Neural crest cell (in vitro differentiated cells): ENCODE measurements around the gene CCDC175. TPM values are rescaled to one million over a fixed set of nuclear protein-coding genes. Genes with fewer than 3 reads are reported as not detected.

Experiments used
- DNase-seq: peaks from one replicate; pipeline ENCODE4 v3.0.0; 2021; ENCODE audit warnings: low read depth, mixed read lengths, low spot score
- H3K27ac Mint-ChIP-seq: one replicate; pipeline ENCODE4 v1.8.0; 2021; ENCODE audit warnings: mild to moderate bottlenecking, mixed read lengths; ENCODE audit not compliant: unreplicated experiment
- H3K27me3 Mint-ChIP-seq: 2 replicates; pipeline ENCODE4 v1.8.0; 2021; ENCODE audit warnings: low read depth, mild to moderate bottlenecking, mixed read lengths
- H3K36me3 Mint-ChIP-seq: 2 replicates; pipeline ENCODE4 v1.8.0; 2021; ENCODE audit warnings: low read depth, mild to moderate bottlenecking, mixed read lengths
- H3K4me1 Mint-ChIP-seq: 2 replicates; pipeline ENCODE4 v1.8.0; 2021; ENCODE audit warnings: mixed read lengths
- H3K4me3 Mint-ChIP-seq: one replicate; pipeline ENCODE4 v1.8.0; 2021; ENCODE audit warnings: mild to moderate bottlenecking, mixed read lengths
- H3K9me3 Mint-ChIP-seq: 2 replicates; pipeline ENCODE4 v1.8.0; 2021; ENCODE audit warnings: mixed read lengths
- CTCF ChIP-seq: fragments of 200-600 bp; sonication (generic); conservative IDR thresholded peaks from 2 replicates; pipeline ENCODE4 v1.5.0; 2021; ENCODE audit warnings: antibody characterized with exemption, mild to moderate bottlenecking
- total RNA-seq: library from RNA; stranded (reverse); gene quantifications from 2 replicates; pipeline ENCODE4 v1.2.1, GENCODE V29; 2021

Gene CCDC175
- total RNA-seq, 1 donor from 2014 or later: 0.19 TPM

GRCh38 chr14:59595071-59595470 lies 18.5 kb upstream of the CCDC175 start:
- H3K36me3 Mint-ChIP-seq: no peaks in the 10 kb centered on the region
- H3K27me3 Mint-ChIP-seq: no peaks in the 10 kb centered on the region
- TF ChIP-seq CTCF: no peak
- no peak overlapping the region for H3K4me3 Mint-ChIP-seq
- H3K27ac Mint-ChIP-seq: no peak overlapping the region
- no peak for DNase-seq
- peaks cover 4% of the 10 kb centered on the region for H3K9me3 Mint-ChIP-seq
- no peaks in the 10 kb centered on the region for H3K4me1 Mint-ChIP-seq

- Mint-ChIP-seq H3K9me3 (peaks cover 4% of the 10 kb centered on the region), H3K27ac (no peak overlapping the region), H3K36me3 (no peaks in the 10 kb centered on the region), H3K4me1 (no peaks in the 10 kb centered on the region), H3K27me3 (no peaks in the 10 kb centered on the region), H3K4me3 (no peak overlapping the region)
- TF ChIP-seq CTCF: no peak
- DNase-seq: no peak
Measured at GRCh38 chr14:59591641-59592370, 15.2 kb upstream of the CCDC175 start.

- Mint-ChIP-seq H3K27me3 (no peaks in the 10 kb centered on the region), H3K4me1 (peaks cover 5% of the 10 kb centered on the region), H3K4me3 (no peak overlapping the region), H3K9me3 (no peaks in the 10 kb centered on the region), H3K27ac (no peak overlapping the region), H3K36me3 (no peaks in the 10 kb centered on the region)
- no peak for TF ChIP-seq CTCF
- no peak for DNase-seq
Measured at GRCh38 chr14:59588101-59588500, 11.5 kb upstream of the CCDC175 start.

- no peaks in the 10 kb centered on the region for H3K27me3 Mint-ChIP-seq
- TF ChIP-seq CTCF: no peak
- no peak overlapping the region for H3K4me3 Mint-ChIP-seq
- H3K9me3 Mint-ChIP-seq: no peaks in the 10 kb centered on the region
- DNase-seq: no peak
- no peaks in the 10 kb centered on the region for H3K36me3 Mint-ChIP-seq
- H3K4me1 Mint-ChIP-seq: peaks cover 5% of the 10 kb centered on the region
- no peak overlapping the region for H3K27ac Mint-ChIP-seq
Measured at GRCh38 chr14:59585891-59586554, 9.4 kb upstream of the CCDC175 start.

- H3K36me3 Mint-ChIP-seq: no peaks in the 10 kb centered on the region
- DNase-seq: no peak
- no peak overlapping the region for H3K27ac Mint-ChIP-seq
- H3K4me3 Mint-ChIP-seq: no peak overlapping the region
- TF ChIP-seq CTCF: no peak
- H3K9me3 Mint-ChIP-seq: no peaks in the 10 kb centered on the region
- no peaks in the 10 kb centered on the region for H3K27me3 Mint-ChIP-seq
- H3K4me1 Mint-ChIP-seq: peaks cover 5% of the 10 kb centered on the region
Measured at GRCh38 chr14:59583755-59584154, 7.1 kb upstream of the CCDC175 start.
